LoVo (cell line): ENCODE results near the gene ARHGAP32.
"Not testable (repeated sequence)": the region's sequence is repeated elsewhere in the genome, so short reads cannot be mapped to it uniquely, and the experiment has no call there.

Experiments used
- DNase-seq: peaks from one replicate; pipeline ENCODE4 v3.0.0-alpha.2; 2016; ENCODE audit warnings: low spot score

Gene ARHGAP32

GRCh38 chr11:128933481-128934178 lies 258.5 kb downstream of the ARHGAP32 start:
- no peak for DNase-seq

DNA sequence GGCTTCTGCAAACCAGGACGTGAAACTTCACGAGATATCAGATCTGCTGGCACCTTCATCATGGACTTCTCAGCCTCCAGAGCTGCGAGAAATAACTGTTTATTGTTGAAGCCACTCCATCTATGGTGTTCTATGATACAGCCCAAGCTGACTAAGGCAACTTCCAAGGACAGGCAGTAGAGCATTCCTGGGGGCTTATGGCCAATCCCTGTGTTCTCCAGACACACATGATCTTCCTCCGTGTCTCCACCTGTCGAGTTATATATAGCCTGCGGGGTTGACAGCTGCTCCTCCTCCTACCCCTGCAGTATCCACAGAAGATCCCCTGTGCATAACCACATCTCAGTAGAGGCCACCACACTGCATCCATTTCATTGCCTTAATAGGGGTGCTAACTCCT lies 260.5 kb downstream of the ARHGAP32 start:
- DNase-seq, result no peak

DNA sequence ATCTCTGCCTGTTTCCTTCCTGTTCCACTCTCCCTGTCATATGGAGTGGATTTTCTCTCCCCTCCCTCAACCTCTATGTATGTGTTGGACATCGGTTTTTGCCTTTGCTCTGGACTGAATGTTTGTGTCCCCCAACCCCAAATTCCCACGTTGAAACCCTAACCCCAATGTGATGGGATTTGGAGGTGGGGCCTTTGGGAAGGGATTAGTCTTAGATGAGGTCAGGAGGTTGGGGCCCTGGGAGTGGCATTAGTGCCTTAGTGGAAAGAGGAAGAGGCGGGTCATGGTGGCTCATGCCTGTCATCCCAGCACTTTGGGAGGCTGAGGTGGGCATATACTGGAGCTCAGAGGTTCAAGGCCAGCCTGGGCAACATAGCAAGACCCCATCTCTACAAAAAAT lies 261.1 kb downstream of the ARHGAP32 start:
- DNase-seq, result no peak

DNA sequence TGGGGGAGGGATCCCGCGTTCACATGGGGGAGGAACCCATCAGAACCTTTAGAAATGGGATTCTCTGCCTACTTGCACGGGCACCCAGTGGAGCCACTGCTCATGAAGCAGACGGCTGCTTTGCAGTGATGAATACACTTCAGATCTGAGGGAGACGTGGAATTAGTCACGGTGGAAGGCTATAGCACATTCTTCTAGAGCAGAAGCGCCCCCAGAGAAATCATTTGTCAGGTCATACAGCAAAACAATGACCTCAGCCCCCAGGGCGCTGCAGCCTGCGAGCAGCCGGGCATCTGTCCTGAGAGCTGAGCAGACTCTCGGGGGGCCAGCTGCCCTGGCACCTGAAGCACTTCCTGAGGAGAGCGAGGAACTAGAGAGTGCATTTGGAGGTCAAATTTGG lies 262.1 kb downstream of the ARHGAP32 start:
- DNase-seq, result no peak

GRCh38 chr11:128929468-128929867 lies 262.7 kb downstream of the ARHGAP32 start:
- no peak for DNase-seq

DNA sequence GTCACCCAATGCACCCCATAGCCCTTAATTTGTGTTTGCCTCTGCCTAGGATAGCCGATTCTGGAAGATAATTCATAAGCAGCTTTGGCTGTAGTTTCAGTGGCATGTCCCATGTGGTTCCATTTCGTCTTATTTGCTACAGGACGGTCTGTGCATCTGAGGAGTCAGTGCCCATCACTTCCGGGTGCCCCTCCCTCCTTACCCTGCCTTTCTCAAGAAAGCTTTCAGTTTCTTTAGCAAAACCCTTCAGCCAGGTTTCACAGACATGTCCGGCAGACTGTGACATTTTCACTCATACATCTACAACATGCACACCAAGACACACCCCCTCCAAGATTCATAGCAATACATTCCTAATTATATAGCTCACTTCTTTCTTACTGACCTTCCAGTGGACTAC lies 263.7 kb downstream of the ARHGAP32 start:
- DNase-seq, result no peak

DNA sequence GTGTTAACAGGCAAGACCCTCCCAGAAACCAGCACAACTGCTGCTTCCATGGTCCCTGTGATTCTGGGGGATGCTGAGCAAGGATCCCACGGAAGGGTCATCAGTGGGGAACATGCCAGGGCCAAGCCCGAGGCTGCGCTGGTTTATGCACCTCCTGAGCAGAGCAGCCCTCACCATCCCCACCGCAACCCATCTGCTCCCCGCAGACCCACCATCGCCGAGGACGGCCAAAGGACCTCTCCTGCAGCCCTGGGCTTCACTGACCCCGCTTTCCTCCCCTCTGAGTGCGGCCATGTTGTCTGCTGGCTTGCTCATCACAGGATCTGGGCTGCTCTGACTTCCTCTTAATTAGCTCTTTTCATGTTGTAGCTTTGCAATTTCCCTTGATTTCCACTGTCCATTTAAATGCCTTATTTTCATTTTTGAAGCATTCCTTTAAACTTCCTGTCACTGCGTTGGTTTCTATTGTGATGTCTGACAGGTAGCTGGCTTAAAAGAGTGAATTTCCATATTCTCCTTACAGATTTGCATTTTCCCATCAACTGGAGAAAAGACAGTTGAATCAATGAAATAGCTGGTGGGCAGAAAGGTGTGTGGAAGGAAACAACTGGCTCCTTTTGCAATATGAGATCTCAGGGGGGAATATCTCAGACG lies 264.3 kb downstream of the ARHGAP32 start:
- no peak for DNase-seq

DNA sequence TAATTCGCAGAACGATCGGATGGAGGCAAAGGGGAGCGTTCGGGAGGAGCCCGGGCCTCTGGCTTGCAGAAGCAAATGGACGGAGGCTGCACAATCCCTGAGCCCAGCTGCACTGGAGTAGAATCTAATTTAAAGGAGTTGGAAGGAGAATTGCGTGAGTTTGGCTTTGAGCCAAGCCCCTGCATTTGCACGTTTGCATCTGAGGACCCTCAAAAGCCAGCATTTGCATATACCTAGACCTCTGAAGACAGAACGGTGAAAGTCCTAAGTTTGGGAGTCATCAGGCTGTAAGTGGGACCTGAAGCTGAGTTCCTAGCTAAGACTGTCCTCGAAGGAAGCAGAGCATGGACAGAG lies 265.0 kb downstream of the ARHGAP32 start:
- DNase-seq, result no peak

- no peak for DNase-seq
These were observed 265.6 kb downstream of the ARHGAP32 start for GRCh38 chr11:128926437-128927107.

DNA sequence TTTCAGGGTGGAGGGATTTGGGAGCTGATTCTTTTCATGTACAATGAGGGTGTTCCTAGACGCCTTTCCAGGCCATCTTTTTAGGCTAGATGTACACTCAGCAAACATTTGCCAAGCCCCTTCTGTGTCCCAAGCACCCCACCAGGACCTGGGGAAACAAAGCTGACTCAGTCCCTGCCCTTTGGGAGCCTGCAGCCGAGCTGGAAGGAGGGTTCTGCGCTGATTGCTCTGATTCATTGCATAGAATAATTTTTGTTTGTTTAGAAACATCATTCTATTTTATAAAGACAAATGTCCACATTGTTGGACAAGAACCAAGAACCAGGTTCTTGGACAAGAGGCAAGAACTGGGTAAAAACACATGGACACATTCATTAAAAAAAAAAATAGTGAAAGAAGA lies 266.1 kb downstream of the ARHGAP32 start:
- no peak for DNase-seq

- no peak for DNase-seq
These were observed 266.9 kb downstream of the ARHGAP32 start for GRCh38 chr11:128925250-128925600.

DNA sequence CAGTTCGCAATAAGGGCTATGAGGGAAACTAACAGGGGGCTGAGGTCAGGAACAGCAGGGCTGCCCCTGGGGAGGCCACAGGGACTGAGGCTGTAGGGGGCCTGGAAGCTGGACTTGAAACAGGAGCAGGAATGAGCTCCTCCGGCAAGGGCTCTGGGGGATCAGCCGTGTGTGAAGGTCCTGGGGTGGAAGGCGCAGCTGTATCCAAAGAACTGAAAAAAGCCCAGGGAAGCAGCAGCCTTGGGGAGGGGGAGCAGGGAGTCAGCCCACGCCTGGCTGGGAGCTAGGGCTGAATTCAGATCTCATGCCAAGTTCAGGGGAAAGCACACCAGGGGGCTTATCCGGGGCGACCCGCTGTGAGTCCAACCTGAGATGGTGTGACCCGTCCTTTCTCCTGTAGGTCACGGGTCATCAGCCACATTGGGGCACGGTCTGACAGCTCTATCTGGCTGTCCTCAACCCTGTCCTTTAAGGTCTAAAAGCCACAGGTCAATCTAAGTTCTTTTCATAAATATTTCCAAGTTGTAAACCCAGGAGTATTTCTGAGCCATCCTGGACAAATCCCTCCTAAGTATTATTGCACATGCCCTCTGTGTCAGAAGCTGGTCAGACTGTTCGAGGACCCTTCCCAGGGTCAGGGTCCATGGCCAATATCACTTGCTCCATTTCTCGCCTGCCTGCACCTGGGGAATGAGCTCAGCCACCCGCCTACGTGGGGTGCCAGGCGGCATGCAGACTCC lies 267.4 kb downstream of the ARHGAP32 start:
- no peak for DNase-seq

GRCh38 chr11:128924104-128924503 lies 268.0 kb downstream of the ARHGAP32 start:
- no peak for DNase-seq

GRCh38 chr11:128921793-128922192 lies 270.3 kb downstream of the ARHGAP32 start:
- no peak for DNase-seq

DNA sequence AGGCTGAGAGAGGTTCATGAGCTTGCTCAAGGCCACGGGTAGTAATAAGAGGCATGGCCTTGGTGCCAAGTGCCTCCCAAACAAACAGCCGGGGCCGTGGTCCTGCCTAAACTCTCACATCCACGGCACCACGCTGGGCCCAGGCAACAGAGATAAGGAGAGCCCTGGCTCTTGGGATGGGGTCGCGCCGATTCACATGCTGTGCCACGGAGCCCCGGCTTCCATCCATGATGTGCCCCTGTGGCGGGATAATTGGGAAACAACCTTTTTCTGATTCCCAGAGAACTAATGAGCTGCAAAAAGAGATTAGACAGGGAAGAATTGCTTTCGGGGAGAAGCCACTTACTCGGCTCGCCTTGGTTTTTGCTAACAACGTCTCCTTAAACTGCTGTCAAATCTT lies 271.5 kb downstream of the ARHGAP32 start:
- DNase-seq, result no peak

DNA sequence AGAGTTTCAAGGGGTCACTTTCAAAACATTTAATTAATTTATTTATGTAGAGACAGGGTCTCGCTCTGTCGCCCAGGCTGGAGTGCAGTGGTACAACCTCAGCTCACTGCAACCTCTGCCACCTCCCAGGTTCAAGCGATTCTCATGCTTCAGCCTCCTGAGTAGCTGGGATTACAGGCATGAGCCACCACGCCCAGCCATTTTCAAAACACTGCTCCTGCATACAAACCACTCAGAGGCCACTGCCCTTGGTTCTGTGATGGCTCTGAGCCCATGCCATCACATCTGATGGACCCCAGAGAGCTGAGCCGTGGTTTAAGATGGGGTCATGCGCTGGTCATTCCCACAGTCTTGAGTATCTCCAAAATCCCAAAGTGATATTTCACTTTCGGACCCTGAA lies 272.5 kb downstream of the ARHGAP32 start:
- not testable (repeated sequence) for DNase-seq

- no peak for DNase-seq
These were observed 272.9 kb downstream of the ARHGAP32 start for GRCh38 chr11:128919216-128919615.

DNA sequence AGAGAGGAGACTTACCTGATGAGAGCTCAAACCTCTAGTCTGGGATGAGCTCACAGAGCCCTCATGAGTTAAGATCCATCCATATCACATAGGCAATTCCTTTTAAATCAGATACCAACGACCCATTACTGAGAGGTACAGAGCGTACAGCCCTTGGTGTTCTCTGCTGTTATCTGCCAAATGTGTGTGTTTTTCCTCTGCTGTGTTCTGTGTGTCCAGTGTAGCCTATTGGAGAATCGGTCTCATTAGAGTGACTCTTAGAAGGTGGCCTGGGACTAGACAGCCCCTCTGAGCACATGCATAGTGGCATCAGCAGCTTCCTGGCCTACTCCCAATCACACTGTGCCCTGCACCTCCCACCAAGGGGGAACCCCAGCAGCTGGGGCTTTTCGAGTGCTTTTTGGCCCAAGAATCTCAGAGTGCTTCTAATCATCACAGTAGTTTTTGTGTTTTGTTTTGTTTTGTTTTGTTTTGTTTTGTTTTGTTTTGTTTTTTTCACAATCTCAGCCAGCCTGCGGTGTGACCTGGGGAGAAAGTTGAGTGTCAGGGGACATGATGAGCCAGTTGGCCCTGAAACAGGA lies 274.9 kb downstream of the ARHGAP32 start:
- no peak for DNase-seq

DNA sequence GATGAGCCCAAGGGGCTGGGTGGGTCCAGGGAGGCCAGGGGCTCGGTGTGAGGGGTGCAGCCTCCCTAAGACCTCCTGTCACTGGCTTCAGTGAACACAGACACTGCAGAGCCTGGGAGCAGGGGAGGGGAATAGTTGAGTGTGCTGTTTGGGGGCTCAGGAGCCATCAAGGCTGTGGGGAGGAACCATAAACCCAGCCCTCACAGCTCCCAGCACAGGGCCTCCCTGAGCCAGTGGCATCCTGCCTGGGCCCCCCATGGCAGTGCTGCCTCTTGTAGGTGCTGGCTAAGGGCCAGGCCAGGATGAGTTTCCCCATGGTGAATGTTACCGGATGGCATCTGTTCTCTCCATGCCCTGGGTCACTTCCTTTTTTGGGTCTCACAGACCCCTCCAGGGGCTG lies 275.4 kb downstream of the ARHGAP32 start:
- DNase-seq, result no peak

DNA sequence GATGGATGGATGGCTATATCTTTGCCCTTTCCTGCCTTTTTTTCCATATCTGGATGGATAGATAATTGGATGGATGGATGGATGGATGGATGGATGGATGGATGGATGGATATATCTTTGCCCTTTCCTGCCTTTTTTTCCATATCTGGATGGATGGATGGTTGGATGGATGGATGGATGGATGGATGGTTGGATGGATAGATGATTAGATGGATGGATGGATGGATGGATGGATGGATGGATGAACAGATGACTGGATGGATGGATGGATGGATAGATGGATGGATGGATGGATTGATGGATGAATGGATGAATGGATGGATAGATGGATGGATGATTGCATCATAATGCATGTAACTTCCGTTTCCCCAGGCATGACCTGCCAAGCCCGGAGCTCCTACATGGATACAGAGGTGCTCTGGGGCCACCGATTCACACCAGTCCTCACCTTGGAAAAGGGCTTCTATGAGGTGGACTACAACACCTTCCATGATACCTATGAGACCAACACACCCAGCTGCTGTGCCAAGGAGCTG lies 276.0 kb downstream of the ARHGAP32 start:
- DNase-seq, result no peak

- no peak for DNase-seq
These were observed 277.0 kb downstream of the ARHGAP32 start for GRCh38 chr11:128915149-128915521.
